GM21360 (cell line): Measurements from ENCODE around the gene LYPD1.

Source experiments
- ATAC-seq: cut with Tn5 transposase; IDR thresholded peaks from one replicate; pipeline ENCODE4 v1.9.1; 2021; ENCODE audit warnings: mild to moderate bottlenecking, moderate library complexity; ENCODE audit not compliant: unreplicated experiment

LYPD1 gene

DNA sequence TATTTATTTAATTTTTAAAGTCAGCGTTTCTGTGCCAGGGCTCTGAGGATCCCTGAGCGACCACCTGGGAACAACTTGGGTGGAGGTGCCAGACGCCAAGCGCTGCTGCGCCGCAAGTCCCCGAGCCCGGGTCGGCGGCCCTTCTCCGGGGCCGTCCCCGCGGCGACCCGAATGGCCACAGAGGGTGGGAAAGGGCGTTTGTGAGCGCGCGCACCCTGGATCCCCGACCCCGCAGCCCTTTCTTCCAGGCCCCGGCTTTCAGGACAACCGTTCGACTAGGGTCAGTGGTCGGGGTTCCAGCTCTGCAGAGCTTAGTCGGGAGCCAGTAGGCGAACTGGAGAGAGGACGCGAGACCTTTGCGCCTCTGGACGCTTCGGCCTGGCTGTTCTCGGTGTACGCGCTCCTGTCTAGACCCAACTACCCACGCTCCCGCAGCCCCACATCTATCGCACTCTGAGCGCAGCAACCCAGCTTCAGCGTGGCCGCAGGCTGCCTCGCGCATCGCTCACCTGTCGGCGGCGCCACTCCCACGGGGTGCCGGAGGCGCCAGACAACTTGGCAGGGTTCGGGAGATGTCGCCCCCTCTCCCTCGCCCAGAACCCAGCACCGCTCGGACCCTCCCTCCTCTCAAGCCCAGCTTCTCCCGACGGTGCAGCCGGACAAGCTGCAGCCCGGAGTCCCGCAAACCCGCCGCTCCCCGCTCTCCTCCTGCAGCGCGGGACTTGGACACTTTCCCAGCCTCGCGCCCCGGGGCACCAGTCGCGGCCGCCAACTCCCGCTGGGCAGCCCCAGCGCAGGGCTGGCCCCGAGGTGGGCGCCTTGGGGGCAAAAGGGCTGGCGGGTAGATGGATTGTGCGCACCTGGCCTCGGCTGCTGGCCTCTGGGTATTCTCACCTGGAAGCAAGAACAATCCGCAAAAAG, 758 bp downstream of the LYPD1 start:
- ATAC-seq: no peak

GRCh38 chr2:132668189-132668823, 1.7 kb downstream of the LYPD1 start:
- ATAC-seq: no peak

DNA sequence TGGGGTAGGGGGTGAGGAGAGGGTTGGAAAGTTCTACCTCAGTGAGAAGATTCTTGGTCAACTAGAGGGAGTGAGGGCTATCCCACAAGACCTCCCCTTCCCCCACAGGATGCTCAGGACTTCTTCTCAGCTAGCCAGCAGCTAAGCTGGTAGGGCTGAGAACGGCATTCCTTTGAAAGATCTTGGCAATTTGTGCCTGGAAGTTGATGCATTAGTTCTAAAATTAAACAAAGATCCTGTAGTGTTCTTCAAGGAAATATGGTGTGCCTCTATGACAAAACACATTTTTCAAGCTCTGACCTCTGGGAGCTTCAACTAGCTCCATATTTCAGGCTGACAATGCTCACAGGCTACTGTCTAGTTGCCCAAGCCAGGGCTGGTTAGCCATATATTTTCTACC, 2.3 kb downstream of the LYPD1 start:
- ATAC-seq: no peak

- ATAC-seq: no peak
These were observed 4.4 kb downstream of the LYPD1 start for GRCh38 chr2:132665401-132666140.

- ATAC-seq: no peak
These were observed 5.9 kb downstream of the LYPD1 start for GRCh38 chr2:132664096-132664495.

DNA sequence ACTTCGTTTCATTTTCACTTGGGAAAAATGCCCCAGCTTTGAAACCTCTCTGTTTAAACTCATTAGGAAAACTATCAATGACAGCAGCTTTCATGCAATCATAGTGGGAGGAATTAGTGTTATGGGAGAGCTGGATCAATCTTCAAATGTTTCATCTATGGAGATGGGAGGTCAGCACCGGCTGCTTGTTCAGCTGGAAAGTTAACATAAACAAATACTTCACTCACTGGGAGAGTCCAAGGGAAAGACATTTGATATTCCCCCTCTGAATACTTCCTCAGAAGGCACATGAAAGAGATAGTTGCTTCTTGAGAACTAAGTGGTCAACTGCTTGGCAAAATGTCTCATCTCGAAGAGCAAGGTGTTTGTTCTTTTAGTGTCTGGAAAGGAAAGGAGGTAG, 7.3 kb downstream of the LYPD1 start:
- ATAC-seq: no peak

- ATAC-seq: no peak
These were observed 10.7 kb downstream of the LYPD1 start for GRCh38 chr2:132659331-132659730.

GRCh38 chr2:132656266-132656975, 13.6 kb downstream of the LYPD1 start:
- ATAC-seq: no peak

GRCh38 chr2:132654968-132655367, 15.0 kb downstream of the LYPD1 start:
- no peak for ATAC-seq

GRCh38 chr2:132654335-132654734, 15.7 kb downstream of the LYPD1 start:
- ATAC-seq: no peak

- no peak for ATAC-seq
These were observed 17.5 kb downstream of the LYPD1 start for GRCh38 chr2:132652474-132652873.

- ATAC-seq: no peak
These were observed 18.6 kb downstream of the LYPD1 start for GRCh38 chr2:132651115-132652045.

- ATAC-seq: no peak
These were observed 23.4 kb downstream of the LYPD1 start for GRCh38 chr2:132646540-132647108.

- no peak for ATAC-seq
These were observed 24.1 kb downstream of the LYPD1 start for GRCh38 chr2:132645722-132646539.

DNA sequence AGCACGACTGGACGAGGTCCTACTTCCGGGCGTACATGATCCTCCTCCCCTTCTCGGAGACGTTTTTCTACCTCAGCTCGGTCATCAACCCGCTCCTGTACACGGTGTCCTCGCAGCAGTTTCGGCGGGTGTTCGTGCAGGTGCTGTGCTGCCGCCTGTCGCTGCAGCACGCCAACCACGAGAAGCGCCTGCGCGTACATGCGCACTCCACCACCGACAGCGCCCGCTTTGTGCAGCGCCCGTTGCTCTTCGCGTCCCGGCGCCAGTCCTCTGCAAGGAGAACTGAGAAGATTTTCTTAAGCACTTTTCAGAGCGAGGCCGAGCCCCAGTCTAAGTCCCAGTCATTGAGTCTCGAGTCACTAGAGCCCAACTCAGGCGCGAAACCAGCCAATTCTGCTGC, 24.8 kb downstream of the LYPD1 start:
- ATAC-seq: no peak

- ATAC-seq: no peak
These were observed 27.6 kb downstream of the LYPD1 start for GRCh38 chr2:132642415-132642814.

- no peak for ATAC-seq
These were observed 28.2 kb downstream of the LYPD1 start for GRCh38 chr2:132641819-132642218.

DNA sequence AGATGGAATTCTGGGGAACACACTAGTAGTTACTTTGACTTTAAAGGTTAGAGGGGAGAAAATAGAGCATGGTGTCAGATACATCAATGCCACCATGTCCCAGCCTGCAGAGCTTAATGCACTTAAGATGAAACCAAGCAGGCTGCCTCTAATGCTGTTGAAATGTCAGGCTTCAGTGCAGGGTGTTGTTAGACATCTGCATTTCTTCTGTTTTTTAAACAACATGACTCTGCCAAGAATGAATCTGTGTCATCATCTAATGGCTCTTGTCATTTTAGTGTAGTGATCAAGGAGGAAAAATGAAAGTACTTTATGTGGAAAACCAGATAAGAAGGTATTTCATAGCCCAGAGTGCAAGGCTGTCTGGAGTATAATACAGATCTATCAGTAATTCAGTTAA, 29.9 kb downstream of the LYPD1 start:
- no peak for ATAC-seq
